ENCODE results near the gene KBTBD7.
A peak's percentile ranks its signal among the peaks of the same experiment; 100 is the strongest.

KBTBD7 gene, protein sequence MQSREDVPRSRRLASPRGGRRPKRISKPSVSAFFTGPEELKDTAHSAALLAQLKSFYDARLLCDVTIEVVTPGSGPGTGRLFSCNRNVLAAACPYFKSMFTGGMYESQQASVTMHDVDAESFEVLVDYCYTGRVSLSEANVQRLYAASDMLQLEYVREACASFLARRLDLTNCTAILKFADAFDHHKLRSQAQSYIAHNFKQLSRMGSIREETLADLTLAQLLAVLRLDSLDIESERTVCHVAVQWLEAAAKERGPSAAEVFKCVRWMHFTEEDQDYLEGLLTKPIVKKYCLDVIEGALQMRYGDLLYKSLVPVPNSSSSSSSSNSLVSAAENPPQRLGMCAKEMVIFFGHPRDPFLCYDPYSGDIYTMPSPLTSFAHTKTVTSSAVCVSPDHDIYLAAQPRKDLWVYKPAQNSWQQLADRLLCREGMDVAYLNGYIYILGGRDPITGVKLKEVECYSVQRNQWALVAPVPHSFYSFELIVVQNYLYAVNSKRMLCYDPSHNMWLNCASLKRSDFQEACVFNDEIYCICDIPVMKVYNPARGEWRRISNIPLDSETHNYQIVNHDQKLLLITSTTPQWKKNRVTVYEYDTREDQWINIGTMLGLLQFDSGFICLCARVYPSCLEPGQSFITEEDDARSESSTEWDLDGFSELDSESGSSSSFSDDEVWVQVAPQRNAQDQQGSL

DNA sequence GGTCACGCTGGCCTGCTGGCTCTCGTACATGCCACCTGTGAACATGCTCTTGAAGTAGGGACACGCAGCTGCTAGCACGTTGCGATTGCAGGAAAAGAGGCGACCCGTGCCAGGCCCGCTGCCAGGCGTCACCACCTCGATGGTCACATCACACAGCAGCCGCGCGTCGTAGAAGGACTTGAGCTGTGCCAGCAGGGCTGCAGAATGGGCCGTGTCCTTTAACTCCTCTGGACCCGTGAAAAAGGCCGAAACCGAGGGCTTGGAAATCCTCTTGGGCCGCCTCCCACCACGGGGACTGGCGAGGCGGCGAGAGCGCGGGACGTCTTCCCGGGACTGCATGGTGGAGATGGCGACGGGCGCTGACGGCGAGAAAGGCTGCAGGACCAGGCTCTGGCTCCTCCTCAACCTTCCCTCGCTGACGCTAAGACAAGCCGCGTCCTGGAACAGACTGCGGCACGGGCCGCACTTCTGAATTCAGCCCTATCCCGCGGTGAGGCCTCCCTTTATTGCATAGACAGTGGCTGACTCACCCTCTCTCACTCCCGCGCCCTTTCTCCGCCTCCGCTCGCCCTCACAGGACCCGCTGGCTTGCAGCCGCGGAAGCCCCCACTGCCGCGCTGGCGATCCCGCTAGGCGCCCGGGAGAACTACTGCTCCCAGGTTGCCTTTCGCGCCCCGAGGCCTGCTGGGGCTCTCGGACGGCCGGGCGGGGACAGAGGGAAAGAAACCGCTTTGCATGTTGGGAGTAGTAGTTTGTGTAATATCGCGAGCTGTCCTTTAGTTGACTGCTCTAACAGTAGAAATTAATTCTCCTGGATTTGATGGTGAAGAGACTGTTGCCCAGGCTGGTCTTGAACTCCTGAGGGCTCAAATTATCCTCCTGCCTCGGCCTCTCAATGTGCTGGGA, at the start of gene KBTBD7:
TSS of gene KBTBD7 (minus strand) at position 651 of the 906 bp plus-strand sequence. CDS start at position 339, 312 bp downstream.
- DNase-seq (ENCODE audit: insufficient read length, low spot score) (peak; percentile 71), FAIRE-seq (peak; percentile 55)

DNA sequence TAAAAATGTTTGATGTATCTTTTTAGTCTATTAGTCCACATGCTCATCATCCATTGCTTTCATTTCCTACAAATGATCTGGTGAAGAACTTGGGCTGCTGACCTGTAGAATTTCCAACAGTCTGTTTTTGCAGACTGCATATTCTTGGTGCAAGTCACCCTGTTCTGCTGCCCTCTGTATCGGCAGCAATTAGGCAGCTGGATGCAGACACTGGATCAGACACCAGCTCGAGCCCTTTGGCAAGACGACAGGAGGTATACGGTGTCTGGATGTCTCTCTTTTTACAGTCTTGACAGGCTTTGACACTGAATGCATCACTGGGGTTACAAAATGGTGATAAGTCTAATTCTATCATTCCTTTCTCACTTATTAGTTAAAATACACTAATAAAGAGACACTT, 47.3 kb upstream of the KBTBD7 start:
- DNase-seq (ENCODE audit: insufficient read length, low spot score) (no peak), FAIRE-seq (no peak)

DNA sequence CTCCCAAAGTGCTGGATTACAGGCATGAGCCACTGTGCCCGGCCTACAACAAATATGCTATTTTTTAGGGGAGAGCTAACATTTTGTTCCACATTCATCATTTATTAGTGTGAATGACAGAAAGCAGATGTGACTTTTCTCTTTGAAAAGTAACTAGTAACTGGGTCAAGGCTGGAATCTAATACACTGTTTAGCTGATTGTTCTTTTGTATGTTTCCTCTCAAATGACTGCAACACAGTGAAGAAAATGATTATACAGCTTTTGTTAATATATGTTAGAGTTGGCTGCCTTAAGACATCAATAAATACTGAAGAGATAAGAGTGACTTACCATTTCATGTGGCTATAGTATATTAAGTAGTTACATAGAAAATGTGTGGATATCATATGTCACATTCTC, 42.0 kb upstream of the KBTBD7 start:
- no peak for DNase-seq (ENCODE audit: insufficient read length, low spot score)
- FAIRE-seq: no peak

DNA sequence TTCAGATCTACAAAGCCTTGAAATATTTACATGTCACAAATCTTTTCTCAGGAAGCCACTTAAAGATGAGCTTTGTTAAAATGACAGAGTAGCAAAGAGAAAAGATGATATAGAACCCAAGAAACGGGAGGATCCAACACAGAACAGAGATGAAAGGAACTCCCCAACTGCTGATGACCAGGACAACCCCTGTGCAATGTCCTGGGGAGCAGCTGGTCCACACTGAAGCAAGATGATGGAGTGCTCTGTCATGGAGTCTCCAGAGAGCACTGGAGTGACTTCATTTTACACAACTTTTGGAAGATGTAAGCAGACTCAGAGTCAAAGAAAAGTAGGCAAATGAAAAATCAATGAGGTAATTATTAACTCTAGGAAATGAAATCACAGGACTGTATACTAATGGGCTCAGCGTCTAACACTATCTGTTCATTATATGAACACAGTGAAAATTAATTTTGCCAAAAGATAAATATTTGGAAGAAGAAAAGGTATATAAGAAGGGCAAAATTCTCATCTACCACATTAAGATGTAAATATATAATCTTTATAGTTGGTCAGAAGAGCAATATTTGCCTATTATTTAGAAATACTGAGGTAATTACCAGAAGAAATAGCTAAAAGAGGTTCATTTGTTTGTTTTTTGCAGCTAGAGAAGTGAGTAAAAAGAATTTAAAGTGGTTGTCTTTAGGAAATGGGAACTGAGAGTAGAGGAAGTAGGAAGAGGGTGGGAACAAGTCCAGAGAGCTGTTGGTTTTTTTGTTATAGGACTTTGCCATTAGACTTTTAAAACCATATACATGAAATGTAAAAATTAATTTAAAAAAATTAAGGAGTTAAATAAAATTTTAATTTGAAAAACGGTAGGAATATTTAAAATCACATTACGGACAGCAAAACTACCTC, 38.5 kb upstream of the KBTBD7 start:
- DNase-seq (ENCODE audit: insufficient read length, low spot score): no peak
- no peak for FAIRE-seq

DNA sequence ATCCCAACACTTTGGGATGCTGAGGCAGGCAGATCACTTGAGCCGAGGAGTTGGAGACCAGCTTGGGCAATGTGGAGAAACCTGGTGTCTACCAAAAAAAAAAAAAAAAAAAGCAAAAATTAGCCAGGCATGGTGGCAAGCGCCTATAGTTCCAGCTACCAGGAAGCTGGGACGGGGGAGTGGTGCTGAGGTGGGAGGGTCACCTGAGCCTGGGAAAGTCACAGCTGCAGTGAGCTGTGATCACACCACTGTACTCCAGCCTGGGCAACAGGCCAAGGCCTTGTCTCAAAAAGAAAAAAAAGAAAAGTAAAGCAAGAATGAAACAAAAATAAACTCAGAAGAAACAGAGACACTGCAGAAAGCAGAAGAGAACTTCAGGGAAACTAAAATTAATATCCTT, 37.4 kb upstream of the KBTBD7 start:
- FAIRE-seq (no peak), DNase-seq (ENCODE audit: insufficient read length, low spot score) (no peak)

DNA sequence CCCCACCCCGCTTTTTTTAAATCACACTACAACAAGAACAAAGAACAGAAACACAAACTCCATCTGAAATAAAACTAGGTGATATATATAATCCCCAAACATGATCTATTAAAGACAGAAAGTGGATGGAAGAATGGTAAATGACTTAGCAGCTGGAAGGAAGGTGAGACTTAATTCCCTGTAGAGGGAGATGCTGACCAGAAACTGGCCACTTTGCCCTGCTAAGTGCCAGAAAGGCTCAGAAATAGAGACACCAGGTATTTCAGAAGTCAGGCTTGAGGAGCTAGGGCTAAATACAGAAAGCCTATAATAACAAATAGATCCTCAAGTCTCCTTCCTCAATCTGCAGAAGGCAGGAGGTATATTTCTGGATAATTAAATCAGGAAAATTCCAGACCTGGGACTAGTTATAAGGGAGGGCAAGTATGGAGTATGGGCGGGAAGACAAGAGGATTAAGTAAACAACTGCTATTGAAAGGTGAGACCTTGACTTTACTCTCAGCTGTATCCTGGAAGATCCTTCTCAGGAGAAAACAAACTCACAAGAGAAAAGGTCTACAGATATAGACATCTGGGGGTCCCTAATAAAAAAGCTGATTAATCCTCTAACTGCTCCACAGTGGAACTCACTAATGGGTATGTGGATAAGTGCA, 36.8 kb upstream of the KBTBD7 start:
- DNase-seq (ENCODE audit: insufficient read length, low spot score) (no peak), FAIRE-seq (no peak)

DNA sequence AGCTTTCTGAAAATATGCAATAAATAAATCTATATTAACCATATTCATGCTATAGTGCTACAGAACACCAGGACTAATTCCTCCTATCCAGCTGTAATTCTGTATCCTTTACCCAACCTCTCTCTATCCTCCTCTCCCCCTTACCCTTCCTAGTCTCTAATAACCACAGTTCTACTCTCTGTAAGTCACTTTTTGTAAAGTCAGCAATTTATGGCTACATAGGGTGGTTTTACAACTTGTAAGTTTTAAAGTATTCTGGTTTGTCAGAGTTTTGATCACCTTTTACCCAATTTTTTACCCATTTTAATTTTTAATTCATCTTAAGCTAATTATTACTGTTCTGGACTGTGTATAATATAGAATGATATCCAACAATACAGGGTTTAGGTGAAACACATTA, 35.0 kb upstream of the KBTBD7 start:
- no peak for FAIRE-seq
- no peak for DNase-seq (ENCODE audit: insufficient read length, low spot score)

DNA sequence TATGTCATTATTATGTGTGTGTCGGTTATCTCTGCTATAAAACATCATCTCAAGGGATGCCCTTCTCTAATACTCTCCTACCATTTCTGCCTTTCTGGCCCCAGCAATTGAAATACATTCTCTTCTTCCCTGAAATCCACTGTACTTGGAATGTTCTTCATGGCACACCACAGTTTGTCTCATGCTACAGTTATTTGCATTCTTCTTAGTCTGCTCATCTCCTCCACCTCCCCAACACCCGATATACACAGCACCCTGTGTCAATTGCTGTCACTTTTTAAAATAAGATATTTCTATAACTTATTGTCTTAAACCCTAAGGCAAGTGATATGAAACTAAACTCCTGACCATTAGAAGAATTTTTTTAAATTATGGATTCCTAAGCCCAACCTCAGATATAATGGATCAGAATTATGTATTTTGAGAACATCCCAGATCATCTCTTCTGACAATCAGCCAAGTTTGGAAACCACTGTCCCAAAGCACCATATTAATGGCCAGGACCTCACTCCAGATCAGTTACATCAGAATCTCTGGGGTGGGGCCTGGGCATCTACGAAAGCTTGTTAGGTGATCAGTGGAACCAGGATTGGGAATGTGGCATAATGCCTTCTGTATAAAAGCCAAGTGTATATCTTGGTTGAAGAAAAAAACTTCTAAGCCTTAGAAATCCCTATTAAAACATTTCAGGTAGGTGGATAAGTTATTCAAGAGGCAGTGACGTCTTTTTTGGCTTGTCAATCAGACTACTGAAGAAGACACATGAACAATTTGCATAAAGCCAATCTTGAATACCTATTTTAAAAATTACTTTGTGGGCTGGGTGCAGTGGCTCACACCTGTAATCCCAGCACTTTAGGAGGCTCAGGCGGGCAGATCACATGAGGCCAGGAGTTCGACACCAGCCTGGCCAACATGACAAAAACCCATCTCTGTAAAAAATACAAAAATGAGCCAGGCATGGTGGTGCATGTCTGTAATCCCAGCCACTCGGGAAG, 30.0 kb upstream of the KBTBD7 start:
- FAIRE-seq (no peak), DNase-seq (ENCODE audit: insufficient read length, low spot score) (peak; percentile 41)

DNA sequence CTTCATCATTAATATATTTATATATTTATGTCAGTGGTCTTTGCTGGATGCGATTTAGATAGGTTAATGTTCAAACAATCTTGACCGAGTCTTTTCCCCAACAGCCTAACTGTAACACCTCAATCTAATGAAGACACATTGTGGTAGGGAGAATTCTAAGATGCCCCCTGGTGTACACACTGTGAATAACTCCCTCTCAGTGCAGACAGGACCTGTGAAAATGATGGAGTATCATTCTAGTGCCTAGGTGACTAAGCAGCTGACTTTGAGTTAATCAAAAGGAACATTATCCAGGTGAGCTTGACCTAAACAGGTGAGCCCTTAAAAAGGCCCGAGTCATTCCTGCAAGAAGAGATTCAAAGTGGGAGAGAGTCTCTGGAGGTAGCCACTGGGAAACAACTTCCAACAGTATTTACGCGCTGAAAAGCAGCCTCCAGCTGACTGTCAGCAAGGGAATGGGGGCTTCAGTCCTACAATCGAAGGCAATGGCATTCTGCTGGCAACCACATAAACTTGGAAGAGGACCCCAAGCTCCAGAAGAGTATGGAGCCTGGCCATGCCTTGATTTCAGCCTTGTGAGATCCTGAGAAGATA, 28.0 kb upstream of the KBTBD7 start:
- peak; percentile 28 for DNase-seq (ENCODE audit: insufficient read length, low spot score)

DNA sequence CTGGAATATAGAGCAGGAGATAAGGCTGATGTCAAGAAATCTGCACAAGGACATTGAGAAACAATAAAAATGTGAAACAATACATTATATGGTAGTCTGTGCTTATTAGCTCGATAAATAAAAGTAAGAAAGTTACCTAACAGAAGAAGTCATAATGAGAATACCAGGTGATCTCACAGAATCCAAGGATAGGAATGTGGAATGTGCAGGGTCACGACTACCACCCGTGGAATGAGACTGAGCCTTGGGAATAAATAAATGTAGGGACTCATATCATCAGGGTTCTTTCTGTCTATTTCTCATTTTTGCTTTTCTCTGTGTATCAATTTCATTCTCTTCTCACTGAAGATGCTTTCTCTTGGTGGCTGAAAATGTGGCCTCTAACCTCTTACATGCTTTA, 26.0 kb upstream of the KBTBD7 start:
- DNase-seq (ENCODE audit: insufficient read length, low spot score): no peak
- no peak for FAIRE-seq

More for the DNA sequence above, 28.0 kb upstream of the KBTBD7 start:
- FAIRE-seq: no peak

DNA sequence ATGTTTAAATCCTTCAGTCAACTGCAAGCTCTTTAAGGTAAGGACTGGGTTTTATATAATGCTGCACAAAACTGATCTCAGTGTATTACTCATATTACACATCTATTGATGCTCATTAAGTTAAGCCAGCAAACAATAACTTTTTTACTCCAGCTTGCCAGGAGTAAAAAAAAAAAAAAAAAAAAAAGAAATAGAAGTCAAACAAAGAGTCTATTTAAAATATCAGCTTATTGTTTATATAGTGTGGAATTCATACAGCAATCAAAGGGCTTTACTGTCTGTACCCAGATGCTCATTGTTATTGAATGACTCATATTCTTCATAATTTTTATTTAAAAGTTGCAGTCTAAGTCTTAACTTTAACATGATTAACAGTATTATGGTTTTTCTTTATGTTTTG, 21.8 kb upstream of the KBTBD7 start:
- peak; percentile 6 for DNase-seq (ENCODE audit: insufficient read length, low spot score)
- FAIRE-seq: no peak

DNA sequence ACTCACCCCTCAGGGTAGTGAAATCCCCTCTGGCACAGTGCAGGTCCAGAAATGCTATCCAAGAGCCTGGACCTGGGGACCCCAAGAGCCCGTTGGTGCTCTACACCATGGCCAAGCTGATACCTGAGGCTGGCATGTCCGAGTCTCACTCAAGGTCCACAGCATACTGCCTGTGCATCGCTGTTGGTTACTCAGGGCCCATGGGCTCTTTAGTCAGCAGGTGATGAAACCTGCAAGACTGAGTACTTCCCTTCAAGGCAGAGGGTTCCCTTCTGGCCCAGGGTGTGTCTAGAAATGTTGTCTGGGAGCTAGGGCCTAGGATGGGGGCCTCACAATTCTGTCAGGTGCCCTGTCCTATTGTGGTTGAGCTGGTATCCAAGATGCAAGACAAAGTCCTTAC, 19.6 kb upstream of the KBTBD7 start:
- DNase-seq (ENCODE audit: insufficient read length, low spot score): no peak
- FAIRE-seq: no peak

DNA sequence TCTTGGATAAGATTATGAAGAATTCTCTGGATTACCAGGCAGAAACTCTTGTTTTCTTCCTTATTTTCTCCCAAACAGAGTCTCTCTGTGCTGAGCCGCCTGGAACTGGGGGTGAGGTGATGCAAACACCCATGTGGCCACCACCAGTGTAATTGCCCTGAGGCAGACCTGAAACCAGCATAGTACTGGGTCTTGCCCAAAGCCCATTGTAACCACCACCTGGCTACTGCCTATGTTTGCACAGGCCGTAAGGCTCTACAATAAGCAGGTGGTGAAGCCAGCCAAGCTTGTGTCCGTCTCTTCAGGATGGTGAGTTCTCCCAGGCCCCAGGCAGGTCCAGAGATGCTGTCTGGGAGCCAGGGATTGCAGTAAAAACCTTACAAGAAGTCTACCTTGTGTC, 18.9 kb upstream of the KBTBD7 start:
- DNase-seq (ENCODE audit: insufficient read length, low spot score) (no peak), FAIRE-seq (no peak)

DNA sequence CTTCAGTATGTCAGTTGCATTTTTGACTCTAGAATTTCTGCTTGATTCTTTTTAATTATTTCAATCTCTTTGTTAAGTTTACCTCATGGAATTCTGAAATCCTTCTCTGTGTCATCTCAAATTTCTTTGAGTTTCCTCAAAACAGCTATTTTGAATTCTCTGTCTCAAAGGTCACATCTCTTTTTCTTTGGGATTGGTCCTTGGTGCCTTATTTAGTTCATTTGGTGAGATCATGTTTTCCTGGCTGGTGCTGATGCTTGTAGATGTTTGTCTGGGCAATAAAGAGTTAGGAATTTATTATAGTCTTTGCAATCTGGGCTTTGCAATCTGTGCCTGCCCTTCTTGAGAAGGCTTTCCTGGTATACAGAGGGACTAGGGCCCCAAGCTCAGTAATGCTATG, 18.5 kb upstream of the KBTBD7 start:
- no peak for FAIRE-seq

DNA sequence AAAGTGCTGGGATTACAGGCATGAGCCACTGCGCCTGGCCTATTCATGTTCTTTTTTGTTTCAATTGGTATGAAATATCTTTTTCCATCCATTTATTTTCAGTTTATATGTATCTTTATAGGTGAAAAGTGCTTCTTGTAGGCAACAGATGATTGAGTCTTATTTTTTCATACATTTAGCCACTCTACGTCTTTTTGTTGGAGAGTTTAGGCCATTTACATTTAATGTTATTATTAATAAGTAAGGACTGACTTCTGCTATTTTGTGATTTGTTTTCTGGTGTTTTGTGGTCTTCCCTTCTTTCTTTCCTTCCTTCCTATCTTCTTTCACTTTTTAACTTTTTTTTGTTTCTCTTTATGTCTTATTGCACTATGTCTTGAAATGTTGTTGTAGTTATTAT, 16.7 kb upstream of the KBTBD7 start:
- DNase-seq (ENCODE audit: insufficient read length, low spot score) (no peak), FAIRE-seq (no peak)

More for the DNA sequence above, 18.5 kb upstream of the KBTBD7 start:
- DNase-seq (ENCODE audit: insufficient read length, low spot score): no peak

DNA sequence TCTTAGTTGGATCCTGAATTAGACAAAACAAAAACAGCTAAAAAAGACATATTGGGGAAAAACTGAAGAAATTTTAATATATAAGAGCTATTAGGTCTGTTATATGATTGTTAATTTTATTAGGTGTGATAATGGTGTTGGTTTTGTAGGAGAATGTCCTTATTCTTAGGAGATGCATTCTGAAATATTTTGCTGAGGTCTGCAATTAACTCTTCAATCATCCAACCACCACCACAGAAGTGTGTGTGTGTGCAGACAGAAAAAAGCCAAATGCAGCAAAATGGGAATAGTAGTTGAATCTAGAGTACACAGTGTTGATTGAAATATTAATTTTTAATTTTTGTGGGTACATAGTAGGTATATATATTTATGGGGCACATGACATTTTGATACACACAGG, 12.1 kb upstream of the KBTBD7 start:
- FAIRE-seq: no peak
- DNase-seq (ENCODE audit: insufficient read length, low spot score): no peak

DNA sequence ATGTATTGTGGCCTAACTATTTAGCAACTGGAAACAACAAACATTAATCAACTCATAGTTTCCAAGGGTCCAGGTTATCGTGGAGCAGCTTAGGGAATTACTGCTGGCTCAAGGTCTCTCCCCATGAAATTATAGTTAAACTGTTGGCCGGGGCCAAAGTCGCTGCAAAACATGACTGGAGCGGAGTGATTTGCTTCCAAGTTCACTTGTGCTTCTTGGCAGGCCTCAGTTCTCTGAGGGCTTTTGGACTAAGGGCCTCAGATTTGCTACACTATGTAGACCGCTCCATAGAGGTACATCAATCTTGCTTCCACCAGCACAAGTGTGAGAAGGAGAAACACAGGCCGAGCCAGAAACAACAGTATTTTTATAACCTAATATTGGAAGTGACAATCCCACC, 9.4 kb upstream of the KBTBD7 start:
- FAIRE-seq (no peak), DNase-seq (ENCODE audit: insufficient read length, low spot score) (no peak)

DNA sequence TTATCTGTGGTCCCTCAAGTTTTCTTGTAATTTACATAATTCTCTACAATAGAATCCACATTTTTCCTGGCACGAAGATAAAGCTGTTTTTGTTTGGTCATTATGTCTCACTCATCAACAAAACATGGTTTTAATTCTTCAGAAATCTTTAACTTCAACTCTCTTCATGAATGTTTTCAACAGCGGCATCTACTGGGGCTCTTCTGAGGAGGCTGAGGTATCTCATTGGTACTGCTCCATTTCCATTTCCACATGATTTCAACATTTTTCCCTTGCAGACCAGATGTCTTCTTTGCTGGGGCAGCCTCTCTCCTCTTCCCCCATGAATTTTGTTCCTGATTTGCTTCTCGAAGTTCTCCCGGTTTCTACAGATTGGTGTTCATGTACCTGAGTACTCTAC, 5.8 kb upstream of the KBTBD7 start:
- no peak for FAIRE-seq

More for the DNA sequence above, 5.8 kb upstream of the KBTBD7 start:
- no peak for DNase-seq (ENCODE audit: insufficient read length, low spot score)
